Ovary (tissue), 9 donors: ENCODE data around the gene TPST2. TPM values are rescaled to one million over a fixed set of nuclear protein-coding genes. Genes with fewer than 3 reads are reported as not detected.

Source experiments
- DNase-seq, 5 donors: peaks; one replicate each; pipeline ENCODE4 v3.0.0-alpha.2; 2019 to 2020
- H3K27ac ChIP-seq, 2 donors: fragments of 200-600 bp; one replicate each; pipeline versions ENCODE4 v1.5.1 to v1.8.0; 2019 to 2022
- H3K27me3 ChIP-seq: fragments of 200-600 bp; one replicate; pipeline ENCODE4 v1.8.0; 2022
- H3K36me3 ChIP-seq: fragments of 200-600 bp; sonication (generic); one replicate; pipeline ENCODE4 v1.5.1; 2019
- H3K4me1 ChIP-seq: one replicate; pipeline ENCODE4 v1.8.1; 2013; ENCODE audit warnings: mild to moderate bottlenecking, moderate library complexity; ENCODE audit not compliant: insufficient read depth
- H3K4me3 ChIP-seq: fragments of 200-600 bp; sonication (generic); one replicate; pipeline ENCODE4 v1.5.1; 2017
- H3K9me3 ChIP-seq, 2 donors: fragments of 200-600 bp in 1 of 2; sonication (generic) in 1 of 2; one replicate each; pipeline versions ENCODE4 v1.5.1 to v1.8.1; 2013 to 2019; ENCODE audit warnings: mild to moderate bottlenecking in 1 of 2, moderate library complexity in 1 of 2
- EP300 ChIP-seq: sonication (generic); formaldehyde crosslinking; IDR thresholded peaks from one replicate; pipeline ENCODE4 v1.6.1; 2017; ENCODE audit warnings: antibody characterized with exemption
- POLR2A ChIP-seq: fragments of 450-650 bp; IDR thresholded peaks from one replicate; pipeline ENCODE4 v1.6.1; 2017; ENCODE audit warnings: antibody characterized with exemption, mild to moderate bottlenecking, moderate library complexity
- WGBS, 3 donors: extraction: QIAGEN DNeasy Blood & Tissue Kit in 1 of 3; methylation state at CpG; one replicate each; pipeline versions ENCODE4 v1.1.5 to v1.1.7; 2013 to 2017; 5-methylcytosine and 5-hydroxymethylcytosine counted together
- intact Hi-C, 4 donors: fragments of 100-400 bp; cut with DNase I; formaldehyde crosslinking; loops; one replicate each; pipeline versions ENCODE4 v1.11.0 to v1.15.1; 2022 to 2023
- polyA plus RNA-seq, 2 donors: library from polyadenylated mRNA; stranded (reverse); fragments of 200-250 nt in 1 of 2; fragments of 350-450 nt in 1 of 2; fragmentation: Illumina TruSeq in 1 of 2; extraction: RNeasy Lipid Tissue Mini Kit (QIAGEN cat#74804) in 1 of 2; gene quantifications; one replicate each; pipeline ENCODE4 v1.2.3, GENCODE V29; 2013 to 2014
- total RNA-seq, 7 donors: library from RNA; depleted of rRNA in 2 of 7; stranded (reverse); fragments of >200 nt in 2 of 7; fragmentation: NEBNext Ultra II Directional in 3 of 7; extraction: Animal tissue kit (Norgen Biotek cat#: 25700) in 3 of 7; gene quantifications; one replicate each; pipeline versions ENCODE4 v1.1.0 to v1.2.4, GENCODE V29; 2016 to 2023
- TF ChIP-seq, protein P1 (sequence below), 3 donors: fragments of 450-650 bp in 2 of 3; fragments of 200-600 bp in 1 of 3; IDR thresholded peaks; one replicate each; pipeline versions ENCODE4 v1.5.1 to v1.8.0; 2016 to 2022; ENCODE audit warnings: antibody characterized with exemption in 3 of 3, mild to moderate bottlenecking in 1 of 3
- donor health status: DM: no; HTN: no; CAD: no; lungs with moderate emphysema.
- donor health status: DM: no; HTN: no; CAD: no.
- donor health status: Bipolar disorder and iron deficiency.
- donor health status: DM: yes; HTN: yes; CAD: no.
- donor health status: DM: no; HTN: no; CAD: no.
- donor health status: DM: yes; HTN: yes; CAD: no.

TPST2 gene
- total and polyA plus RNA-seq, 9 donors = 10.5 to 28.5 (median 15.0) TPM

DNA sequence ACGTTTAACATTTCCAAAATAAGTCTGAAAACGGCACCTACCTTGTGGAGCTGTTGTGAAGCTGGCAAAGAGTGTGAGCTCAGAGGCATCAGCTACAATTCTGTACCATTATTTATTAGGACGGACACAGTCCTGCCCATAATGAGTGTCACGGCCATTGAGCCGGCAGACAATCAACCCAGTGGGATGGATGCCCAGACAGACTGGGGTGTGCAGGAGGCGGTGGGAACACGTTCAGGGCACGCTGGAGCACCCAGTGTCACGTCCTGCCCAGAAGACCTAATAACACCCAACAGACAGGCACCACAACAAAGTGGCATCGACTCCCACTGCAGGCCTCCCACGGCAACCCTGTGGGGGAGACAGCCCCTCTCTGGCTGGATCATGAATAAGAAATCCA, 34.5 kb downstream of the TPST2 start:
- no peak for DNase-seq
- Histone ChIP-seq H3K9me3 (no peaks in the 10 kb centered on the region), H3K27me3 (no peaks in the 10 kb centered on the region), H3K4me1 (peaks cover 2% of the 10 kb centered on the region), H3K27ac (no peak overlapping the region), H3K4me3 (no peak overlapping the region), H3K36me3 (no peaks in the 10 kb centered on the region)
- 86 to 90% (median 87%) methylated on average over 11 of the region's 11 CpGs for WGBS, 3 donors
- TF ChIP-seq POLR2A (no peak), EP300 (no peak)
- TF ChIP-seq, protein P1, sequence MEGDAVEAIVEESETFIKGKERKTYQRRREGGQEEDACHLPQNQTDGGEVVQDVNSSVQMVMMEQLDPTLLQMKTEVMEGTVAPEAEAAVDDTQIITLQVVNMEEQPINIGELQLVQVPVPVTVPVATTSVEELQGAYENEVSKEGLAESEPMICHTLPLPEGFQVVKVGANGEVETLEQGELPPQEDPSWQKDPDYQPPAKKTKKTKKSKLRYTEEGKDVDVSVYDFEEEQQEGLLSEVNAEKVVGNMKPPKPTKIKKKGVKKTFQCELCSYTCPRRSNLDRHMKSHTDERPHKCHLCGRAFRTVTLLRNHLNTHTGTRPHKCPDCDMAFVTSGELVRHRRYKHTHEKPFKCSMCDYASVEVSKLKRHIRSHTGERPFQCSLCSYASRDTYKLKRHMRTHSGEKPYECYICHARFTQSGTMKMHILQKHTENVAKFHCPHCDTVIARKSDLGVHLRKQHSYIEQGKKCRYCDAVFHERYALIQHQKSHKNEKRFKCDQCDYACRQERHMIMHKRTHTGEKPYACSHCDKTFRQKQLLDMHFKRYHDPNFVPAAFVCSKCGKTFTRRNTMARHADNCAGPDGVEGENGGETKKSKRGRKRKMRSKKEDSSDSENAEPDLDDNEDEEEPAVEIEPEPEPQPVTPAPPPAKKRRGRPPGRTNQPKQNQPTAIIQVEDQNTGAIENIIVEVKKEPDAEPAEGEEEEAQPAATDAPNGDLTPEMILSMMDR (IDR thresholded peaks at IDR 0.05) = no peak
- intact Hi-C loops = no loop called here

DNA sequence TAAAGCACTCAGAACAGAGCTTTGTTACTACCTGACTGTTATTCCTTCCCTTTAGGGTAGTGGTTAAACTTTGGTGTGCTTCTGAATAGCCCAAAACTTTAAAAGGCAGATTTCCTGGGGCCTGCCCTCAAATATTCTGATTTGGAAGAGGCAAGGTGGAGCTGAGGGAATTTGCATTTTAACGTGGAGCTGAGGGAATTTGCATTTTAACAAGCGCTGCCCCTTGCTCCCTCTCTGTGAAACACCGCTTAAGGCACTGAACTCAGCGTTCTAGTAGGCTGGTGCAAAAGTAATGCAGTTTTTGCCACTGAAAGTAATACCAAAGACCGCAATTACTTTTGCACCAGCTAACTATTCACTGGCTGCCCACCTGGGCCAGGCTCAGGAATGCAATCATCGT, 35.0 kb downstream of the TPST2 start:
- no peak overlapping the region for H3K27ac ChIP-seq
- no peak for DNase-seq
- intact Hi-C loops = no loop called here
- TF ChIP-seq, protein P1 (IDR thresholded peaks at IDR 0.05) = no peak
- no peak for TF ChIP-seq POLR2A
- no peak for TF ChIP-seq EP300
- no peaks in the 10 kb centered on the region for H3K36me3 ChIP-seq
- H3K9me3 ChIP-seq = no peaks in the 10 kb centered on the region
- 79 to 81% (median 81%) methylated on average over 6 of the region's 6 CpGs for WGBS, 3 donors
- H3K27me3 ChIP-seq = no peaks in the 10 kb centered on the region
- H3K4me1 ChIP-seq = peaks cover 2% of the 10 kb centered on the region
- no peak overlapping the region for H3K4me3 ChIP-seq

DNA sequence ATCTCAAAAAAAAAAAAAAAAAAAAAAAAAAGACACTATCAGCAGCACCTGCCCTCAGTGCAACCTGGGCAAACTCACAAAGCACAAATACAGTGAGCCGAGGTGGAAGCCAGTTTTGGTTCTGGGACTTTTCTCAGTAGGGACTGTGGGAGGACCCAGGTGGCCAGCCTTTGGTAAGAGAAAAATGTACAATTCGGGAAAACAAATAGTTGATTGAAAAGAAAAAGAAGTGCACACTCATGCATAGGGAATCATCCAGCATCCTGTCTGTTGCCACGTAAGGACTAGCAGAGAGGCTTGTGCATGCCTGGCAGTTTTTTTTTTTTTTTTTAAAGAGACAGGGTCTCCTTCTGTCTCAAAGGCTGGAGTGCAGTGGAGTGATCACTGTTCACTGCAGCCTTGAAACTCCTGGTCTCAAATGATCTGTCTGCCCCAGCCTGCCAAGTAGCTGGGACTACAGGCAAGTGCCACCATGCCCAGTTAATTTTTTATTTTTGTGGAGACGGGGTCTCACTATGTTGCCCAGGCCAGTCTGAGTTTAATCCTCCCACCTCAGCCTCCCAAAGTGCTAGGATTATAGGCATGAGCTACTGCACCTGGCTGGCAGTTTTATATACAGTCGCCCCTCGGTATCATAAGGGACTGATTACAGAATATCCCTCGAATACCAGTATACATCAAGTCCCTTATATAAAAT, 36.7 kb downstream of the TPST2 start:
- TF ChIP-seq EP300 = no peak
- no peaks in the 10 kb centered on the region for H3K36me3 ChIP-seq
- intact Hi-C loops = no loop called here
- H3K27me3 ChIP-seq = no peaks in the 10 kb centered on the region
- no peak overlapping the region for H3K27ac ChIP-seq
- DNase-seq = no peak
- no peaks in the 10 kb centered on the region for H3K4me1 ChIP-seq
- 48 to 55% (median 53%) methylated on average over 7 of the region's 7 CpGs for WGBS, 3 donors
- no peaks in the 10 kb centered on the region for H3K9me3 ChIP-seq
- no peak overlapping the region for H3K4me3 ChIP-seq

DNA sequence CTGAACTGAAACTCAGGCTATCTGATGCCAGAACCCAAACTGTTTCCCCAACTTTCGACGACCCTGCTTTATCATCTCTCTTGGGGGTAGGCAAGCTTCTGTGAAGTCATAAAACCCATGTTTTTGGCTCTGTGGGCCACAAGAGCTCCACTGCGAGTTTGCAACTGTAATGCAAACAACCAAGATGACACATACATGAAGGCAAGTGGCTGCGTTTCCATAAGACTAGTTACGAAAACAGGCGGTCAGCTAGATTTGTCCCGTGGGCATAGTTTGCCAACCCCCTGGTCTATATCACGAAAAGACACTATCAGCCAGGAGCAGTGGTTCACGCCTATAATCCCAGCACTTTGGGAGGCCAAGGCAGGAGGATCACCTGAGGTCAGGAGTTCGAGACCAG, 37.5 kb downstream of the TPST2 start:
- TF ChIP-seq, protein P1 (IDR thresholded peaks at IDR 0.05) = no peak
- TF ChIP-seq POLR2A (no peak), EP300 (no peak)
- H3K9me3 ChIP-seq = no peaks in the 10 kb centered on the region
- WGBS, 3 donors = 63 to 86% (median 82%) methylated on average over 9 to 10 of the region's 10 CpGs
- H3K27me3 ChIP-seq = no peaks in the 10 kb centered on the region
- H3K4me3 ChIP-seq = no peak overlapping the region
- H3K36me3 ChIP-seq = no peaks in the 10 kb centered on the region
- DNase-seq = no peak
- H3K4me1 ChIP-seq = no peaks in the 10 kb centered on the region
- intact Hi-C loops = no loop called here
- H3K27ac ChIP-seq = no peak overlapping the region

DNA sequence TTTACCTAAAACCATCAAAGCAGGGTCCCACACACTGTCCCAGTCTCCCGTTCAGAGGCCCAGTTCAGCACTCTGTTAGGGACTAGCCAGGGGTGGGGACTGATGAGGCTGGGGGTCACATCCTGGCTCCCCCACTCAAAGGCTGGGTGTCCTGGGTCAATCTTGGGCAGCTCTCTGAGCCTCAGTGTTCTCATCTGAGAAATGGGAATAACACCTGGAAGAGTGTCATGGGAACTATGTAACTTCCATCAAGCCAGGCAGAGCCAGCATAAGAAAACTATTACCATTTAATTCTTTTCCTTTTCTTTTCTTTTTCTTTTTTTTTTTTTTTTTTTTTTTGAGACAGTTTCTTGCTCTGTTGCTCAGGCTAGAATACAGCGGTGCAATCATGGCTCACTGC, 38.4 kb downstream of the TPST2 start:
- WGBS, 3 donors = 83 to 94% (median 89%) methylated on average over 2 of the region's 2 CpGs
- H3K4me1 ChIP-seq = no peaks in the 10 kb centered on the region
- no peak for DNase-seq
- no peak overlapping the region for H3K27ac ChIP-seq
- no peaks in the 10 kb centered on the region for H3K9me3 ChIP-seq
- no peaks in the 10 kb centered on the region for H3K36me3 ChIP-seq
- no peak overlapping the region for H3K4me3 ChIP-seq
- TF ChIP-seq, protein P1 (IDR thresholded peaks at IDR 0.05) = no peak
- TF ChIP-seq EP300 = no peak
- no peak for TF ChIP-seq POLR2A
- intact Hi-C loops = no loop called here
- no peaks in the 10 kb centered on the region for H3K27me3 ChIP-seq
